Liver (tissue), 9 donors: ENCODE results near the gene PRR16. TPM values are rescaled to one million over a fixed set of nuclear protein-coding genes. Genes with fewer than 3 reads are reported as not detected.
"Not testable (repeated sequence)": the region's sequence is repeated elsewhere in the genome, so short reads cannot be mapped to it uniquely, and the experiment has no call there.

Source experiments
- DNase-seq: peaks from one replicate; pipeline ENCODE4 v3.0.0-alpha.2; 2017; ENCODE audit warnings: low spot score
- H3K27ac ChIP-seq, 2 donors: one replicate each; pipeline ENCODE4 v1.7.0; 2013; ENCODE audit warnings: inconsistent platforms in 2 of 2, low read length in 2 of 2, control low read depth in 1 of 2, low read depth in 1 of 2, mild to moderate bottlenecking in 1 of 2
- H3K27me3 ChIP-seq, 4 donors: one replicate each; pipeline versions ENCODE4 v1.6.1 to v1.7.0; 2013; ENCODE audit warnings: low read length in 3 of 4, inconsistent platforms in 1 of 4, mild to moderate bottlenecking in 1 of 4, moderate library complexity in 1 of 4; ENCODE audit not compliant: control insufficient read depth in 4 of 4, insufficient read depth in 4 of 4
- H3K36me3 ChIP-seq, 4 donors: one replicate each; pipeline versions ENCODE4 v1.6.1 to v1.7.0; 2013; ENCODE audit warnings: low read length in 3 of 4, mild to moderate bottlenecking in 3 of 4, low read depth in 1 of 4, moderate library complexity in 1 of 4; ENCODE audit not compliant: control insufficient read depth in 4 of 4, insufficient read depth in 3 of 4
- H3K4me1 ChIP-seq, 4 donors: one replicate each; pipeline versions ENCODE4 v1.6.1 to v1.7.0; 2013; ENCODE audit warnings: low read length in 3 of 4, mild to moderate bottlenecking in 3 of 4, moderate library complexity in 1 of 4; ENCODE audit not compliant: control insufficient read depth in 4 of 4, insufficient read depth in 4 of 4
- H3K4me3 ChIP-seq, 3 donors: one replicate each; pipeline versions ENCODE4 v1.6.1 to v1.7.0; 2013; ENCODE audit warnings: low read length in 3 of 3, control low read depth in 1 of 3, low read depth in 1 of 3, mild to moderate bottlenecking in 1 of 3
- H3K9ac ChIP-seq, 2 donors: one replicate each; pipeline ENCODE4 v1.7.0; 2013; ENCODE audit warnings: low read length in 2 of 2, mild to moderate bottlenecking in 2 of 2, moderate library complexity in 2 of 2, control low read depth in 1 of 2, low read depth in 1 of 2
- H3K9me3 ChIP-seq, 4 donors: one replicate each; pipeline versions ENCODE4 v1.6.1 to v1.7.0; 2013; ENCODE audit warnings: low read length in 3 of 4; ENCODE audit not compliant: control insufficient read depth in 4 of 4
- ATF3 ChIP-seq: IDR thresholded peaks from 2 replicates; pipeline ENCODE4 v1.6.1; 2016; ENCODE audit warnings: antibody characterized with exemption
- CTCF ChIP-seq: fragments of 150-350 bp; IDR thresholded peaks from 2 replicates; pipeline ENCODE4 v1.5.1; 2017; ENCODE audit warnings: improper control_type of control experiment, low read depth, low read length; ENCODE audit not compliant: missing input control
- EGR1 ChIP-seq, 2 donors: IDR thresholded peaks; 2 replicates each; pipeline ENCODE4 v1.6.1; 2016 to 2018; ENCODE audit warnings: antibody characterized with exemption in 2 of 2, low read depth in 2 of 2
- FOXA1 ChIP-seq: IDR thresholded peaks from 2 replicates; pipeline ENCODE4 v1.6.1; 2016; ENCODE audit warnings: antibody characterized with exemption
- FOXA2 ChIP-seq: IDR thresholded peaks from 2 replicates; pipeline ENCODE4 v1.6.1; 2016; ENCODE audit warnings: antibody characterized with exemption
- GABPA ChIP-seq, 2 donors: IDR thresholded peaks in 1 of 2; conservative IDR thresholded peaks in 1 of 2; 2 replicates each; pipeline ENCODE4 v1.6.1; 2016; ENCODE audit warnings: antibody characterized with exemption in 2 of 2, mild to moderate bottlenecking in 1 of 2, moderate library complexity in 1 of 2
- HNF4A ChIP-seq, 2 donors: conservative IDR thresholded peaks; 2 replicates each; pipeline ENCODE4 v1.6.1; 2016; ENCODE audit warnings: antibody characterized with exemption in 2 of 2, mild to moderate bottlenecking in 2 of 2
- HNF4G ChIP-seq: IDR thresholded peaks from 2 replicates; pipeline ENCODE4 v1.6.1; 2016; ENCODE audit warnings: antibody characterized with exemption
- JUND ChIP-seq, 2 donors: IDR thresholded peaks; 2 replicates each; pipeline ENCODE4 v1.6.1; 2016; ENCODE audit warnings: antibody characterized with exemption in 2 of 2
- MAX ChIP-seq: IDR thresholded peaks from 2 replicates; pipeline ENCODE4 v1.6.1; 2016; ENCODE audit warnings: antibody characterized with exemption
- NR2F2 ChIP-seq: IDR thresholded peaks from 2 replicates; pipeline ENCODE4 v1.6.1; 2016; ENCODE audit warnings: antibody characterized with exemption
- RAD21 ChIP-seq, 2 donors: IDR thresholded peaks; 2 replicates each; pipeline ENCODE4 v1.6.1; 2016; ENCODE audit warnings: antibody characterized with exemption in 2 of 2, mild to moderate bottlenecking in 2 of 2
- REST ChIP-seq: IDR thresholded peaks from 2 replicates; pipeline ENCODE4 v1.6.1; 2016; ENCODE audit warnings: antibody characterized with exemption, mild to moderate bottlenecking
- RXRA ChIP-seq, 2 donors: IDR thresholded peaks; 2 replicates each; pipeline ENCODE4 v1.6.1; 2017 to 2018; ENCODE audit warnings: antibody characterized with exemption in 2 of 2, mild to moderate bottlenecking in 1 of 2
- SP1 ChIP-seq: IDR thresholded peaks from 2 replicates; pipeline ENCODE4 v1.6.1; 2018; ENCODE audit warnings: antibody characterized with exemption, mild to moderate bottlenecking
- TAF1 ChIP-seq: conservative IDR thresholded peaks from 2 replicates; pipeline ENCODE4 v1.6.1; 2016; ENCODE audit warnings: antibody characterized with exemption, mild to moderate bottlenecking
- YY1 ChIP-seq: IDR thresholded peaks from 2 replicates; pipeline ENCODE4 v1.6.1; 2016; ENCODE audit warnings: antibody characterized with exemption, mild to moderate bottlenecking
- ZBTB33 ChIP-seq: IDR thresholded peaks from 2 replicates; pipeline ENCODE4 v1.6.1; 2016; ENCODE audit warnings: antibody characterized with exemption
- WGBS: extraction: QIAGEN DNeasy Blood & Tissue Kit; methylation state at CpG from one replicate; pipeline ENCODE4 v1.1.7; 2013; 5-methylcytosine and 5-hydroxymethylcytosine counted together
- polyA plus RNA-seq, 2 donors: library from polyadenylated mRNA; stranded (reverse) in 1 of 2; unstranded in 1 of 2; fragments of 200-250 nt in 1 of 2; fragments of >200 nt in 1 of 2; fragmentation: Nextera tagmentation in 1 of 2; extraction: Ambion mirVana in 1 of 2; gene quantifications; one replicate each; pipeline versions ENCODE4 v1.2.1 to v1.2.3, GENCODE V29; 2013 to 2015
- total RNA-seq, 2 donors: library from RNA; depleted of rRNA; stranded (reverse); fragments of >200 nt; gene quantifications; one replicate each; pipeline ENCODE4 v1.2.3, GENCODE V29; 2014
- donor health status: healthy.
- donor health status: healthy.
- donor health status: healthy.
- donor health status: healthy.
- donor health status: healthy.

PRR16 gene
- total and polyA plus RNA-seq, 4 donors: 0.14 to 0.42 (median 0.21) TPM

GRCh38 chr5:120457839-120458507, 6.1 kb upstream of the PRR16 start:
- TF ChIP-seq MAX: no peak
- TF ChIP-seq CTCF: peak; percentile 56
- peak; percentile 88 to 90 for TF ChIP-seq RAD21 (IDR thresholded peaks at IDR 0.05)
- TF ChIP-seq HNF4A (conservative IDR thresholded peaks at IDR 0.05): peak; percentile 36 to 50
- no peak for TF ChIP-seq GABPA (IDR thresholded peaks at IDR 0.05 in 1 of 2, conservative IDR thresholded peaks at IDR 0.05 in 1 of 2)
- no peak for TF ChIP-seq HNF4G
- TF ChIP-seq TAF1: no peak
- no peak for TF ChIP-seq FOXA2
- no peak for TF ChIP-seq NR2F2
- TF ChIP-seq FOXA1: no peak
- no peak for TF ChIP-seq ATF3
- TF ChIP-seq RXRA (IDR thresholded peaks at IDR 0.05): no peak
- TF ChIP-seq JUND (IDR thresholded peaks at IDR 0.05): peak in 1 of 2 donors; percentile 50
- no peak for TF ChIP-seq YY1
- TF ChIP-seq EGR1 (IDR thresholded peaks at IDR 0.05; ENCODE audit: low read depth in 2 of 2): no peak
- no peak for TF ChIP-seq ZBTB33
- no peak for TF ChIP-seq SP1
- no peak for TF ChIP-seq REST
- Histone ChIP-seq H3K9me3 (no peaks in the 10 kb centered on the region), H3K27me3 (peaks cover 0 to 4% (median 0%) of the 10 kb centered on the region in 4 donors), H3K27ac (no peak overlapping the region), H3K9ac (peak overlapping the region in 1 of 2 donors; percentile 74), H3K4me3 (peak overlapping the region; percentile 50 to 85 (median 64)), H3K36me3 (no peaks in the 10 kb centered on the region), H3K4me1 (no peaks in the 10 kb centered on the region)
- no peak for DNase-seq
- 45% methylated on average over 20 of the region's 20 CpGs for WGBS

- WGBS: 52% methylated on average over 2 of the region's 2 CpGs
- H3K9ac ChIP-seq, H3K4me1 ChIP-seq, H3K9me3 ChIP-seq, H3K27me3 ChIP-seq, H3K4me3 ChIP-seq, H3K36me3 ChIP-seq, DNase-seq, H3K27ac ChIP-seq: not testable (repeated sequence)
These were observed 5.6 kb upstream of the PRR16 start for GRCh38 chr5:120458508-120458847.
